ENCODE results near the gene MARCHF4. TPM values are rescaled to one million over a fixed set of nuclear protein-coding genes. Genes with fewer than 3 reads are reported as not detected.

MARCHF4 gene
- total and polyA plus RNA-seq, 9 of the 15 experiments (the other 6 are each of a cell fraction or from before 2014, with no cell fraction given) = 0.05 TPM; not detected in 8

DNA sequence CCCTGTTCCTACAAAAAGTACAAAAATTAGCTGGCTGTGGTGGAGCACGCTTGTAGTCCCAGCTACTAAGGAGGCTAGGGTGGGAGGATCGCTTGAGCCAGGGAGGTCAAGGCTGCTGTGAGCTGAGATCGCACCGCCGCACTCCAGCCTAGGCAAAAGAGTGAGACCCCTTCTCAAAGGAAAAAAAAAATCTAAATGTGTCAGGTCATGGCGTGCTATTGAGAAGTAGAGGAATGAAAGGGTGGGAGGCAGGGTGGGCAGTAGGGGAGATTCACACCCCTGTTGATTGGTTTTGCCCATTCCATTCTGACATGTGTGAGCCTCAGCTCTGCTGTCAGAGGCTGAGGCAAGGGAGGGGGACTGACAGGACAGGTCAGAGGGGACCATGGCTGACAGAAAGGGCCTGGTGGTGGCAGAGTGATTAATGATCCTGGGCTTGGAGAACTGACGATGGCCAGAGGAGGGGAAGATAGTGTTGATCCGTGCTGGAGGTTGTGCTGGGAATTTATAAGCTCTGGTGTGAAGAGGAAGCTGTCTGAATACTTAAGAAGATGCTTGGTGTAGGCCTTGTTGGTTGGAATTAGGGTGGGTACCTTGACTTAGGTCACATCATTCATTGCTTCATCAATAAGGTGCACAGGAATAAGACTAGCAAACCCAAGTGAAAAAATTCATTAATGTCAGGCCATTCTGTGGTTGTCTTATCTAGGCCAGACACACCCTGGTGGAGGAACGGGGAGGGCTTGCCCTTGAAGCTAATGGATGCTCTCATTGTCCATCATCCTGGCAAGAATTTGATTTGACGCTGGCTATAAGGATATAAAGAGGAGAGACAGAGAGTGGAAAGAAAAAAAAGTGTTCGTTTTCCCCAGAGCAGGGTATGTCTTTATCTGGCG, 20.9 kb upstream of the MARCHF4 start:
- no TSS peak for BruUV-seq (replicated peaks)
- peak; percentile 90 for ATAC-seq
- peak; percentile 52 for TF ChIP-seq RBM25 (IDR thresholded peaks at IDR 0.05; ENCODE audit: low read depth, low read length, severe bottlenecking)
- TF ChIP-seq PHF20 (IDR thresholded peaks at IDR 0.05; ENCODE audit: partially characterized antibody) = no peak
- peak; percentile 97 for TF ChIP-seq MEIS2 (IDR thresholded peaks at IDR 0.05; ENCODE audit: partially characterized antibody)
- 0 out of 2 replicates have a peak, but pooled peaks have one; percentile 17 for TF ChIP-seq CBFA2T2 (conservative IDR thresholded peaks at IDR 0.05)
- TF ChIP-seq, protein P1, sequence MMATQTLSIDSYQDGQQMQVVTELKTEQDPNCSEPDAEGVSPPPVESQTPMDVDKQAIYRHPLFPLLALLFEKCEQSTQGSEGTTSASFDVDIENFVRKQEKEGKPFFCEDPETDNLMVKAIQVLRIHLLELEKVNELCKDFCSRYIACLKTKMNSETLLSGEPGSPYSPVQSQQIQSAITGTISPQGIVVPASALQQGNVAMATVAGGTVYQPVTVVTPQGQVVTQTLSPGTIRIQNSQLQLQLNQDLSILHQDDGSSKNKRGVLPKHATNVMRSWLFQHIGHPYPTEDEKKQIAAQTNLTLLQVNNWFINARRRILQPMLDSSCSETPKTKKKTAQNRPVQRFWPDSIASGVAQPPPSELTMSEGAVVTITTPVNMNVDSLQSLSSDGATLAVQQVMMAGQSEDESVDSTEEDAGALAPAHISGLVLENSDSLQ (IDR thresholded peaks at IDR 0.05) = peak; percentile 95
- peak; percentile 80 for TF ChIP-seq ARID1B (IDR thresholded peaks at IDR 0.05)
- TF ChIP-seq TAL1 (IDR thresholded peaks at IDR 0.05) = peak; percentile 57; the same call in 1 of the 2 replicates
- TF ChIP-seq DIDO1 (tag; IDR thresholded peaks at IDR 0.05; ENCODE audit: low read depth) = no peak
- TF ChIP-seq TEAD4 (IDR thresholded peaks at IDR 0.05; ENCODE audit: low read length) = peak; percentile 74; the same call in 1 of the 2 replicates
- TF ChIP-seq TEAD4 (CRISPR knock-in tag; IDR thresholded peaks at IDR 0.05; ENCODE audit: borderline replicate concordance) = no peak
- TF ChIP-seq FOS (IDR thresholded peaks at IDR 0.05; ENCODE audit: extremely low read depth, insufficient read length) = peak; percentile 49
- no peak for TF ChIP-seq HSF4 (CRISPR knock-in tag; IDR thresholded peaks at IDR 0.05; ENCODE audit: borderline replicate concordance)
- TF ChIP-seq RCOR1 (IDR thresholded peaks at IDR 0.05; ENCODE audit: borderline replicate concordance in 1 of 2, low read depth in 2 of 2, low read length in 2 of 2) = peak in 1 of 2 experiments; percentile 55; a peak in 1 of 4 replicates
- TF ChIP-seq PML (IDR thresholded peaks at IDR 0.05; ENCODE audit: low read length) = peak; percentile 46; the same call in 1 of the 2 replicates
- TF ChIP-seq NFYB (IDR thresholded peaks at IDR 0.05; ENCODE audit: extremely low read depth, insufficient read length) = peak; percentile 80
- TF ChIP-seq ESRRA (IDR thresholded peaks at IDR 0.05; ENCODE audit: borderline replicate concordance, low read depth) = peak; percentile 27; the same call in 1 of the 2 replicates
- peak; percentile 22 for TF ChIP-seq SP2 (IDR thresholded peaks at IDR 0.05; ENCODE audit: extremely low read depth, low read depth, low read length, poor library complexity, severe bottlenecking)
- TF ChIP-seq ZNF253 (CRISPR knock-in tag; conservative IDR thresholded peaks at IDR 0.05) = no peak
- no peak for TF ChIP-seq CBX5 (IDR thresholded peaks at IDR 0.05; ENCODE audit: borderline replicate concordance, low read depth)
- TF ChIP-seq, protein P2, sequence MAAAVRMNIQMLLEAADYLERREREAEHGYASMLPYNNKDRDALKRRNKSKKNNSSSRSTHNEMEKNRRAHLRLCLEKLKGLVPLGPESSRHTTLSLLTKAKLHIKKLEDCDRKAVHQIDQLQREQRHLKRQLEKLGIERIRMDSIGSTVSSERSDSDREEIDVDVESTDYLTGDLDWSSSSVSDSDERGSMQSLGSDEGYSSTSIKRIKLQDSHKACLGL (CRISPR knock-in tag; IDR thresholded peaks at IDR 0.05; ENCODE audit: borderline replicate concordance, poor library complexity, severe bottlenecking) = no peak
- TF ChIP-seq SMAD4 (CRISPR knock-in tag; conservative IDR thresholded peaks at IDR 0.05) = 0 out of 2 replicates have a peak, but pooled peaks have one; percentile 20

More for the DNA sequence above, 20.9 kb upstream of the MARCHF4 start:
- no peak overlapping the region for H2AFZ ChIP-seq (ENCODE audit: low read depth, low read length)
- H3K4me2 ChIP-seq (ENCODE audit: insufficient read depth, low read length) = peak overlapping the region; percentile 31
- DNase-seq (ENCODE audit: extremely low read depth in 1 of 4, low spot score in 3 of 4) = peak; percentile 30 to 74 (median 50)
- no peaks in the 10 kb centered on the region for H3K27me3 ChIP-seq (ENCODE audit: control insufficient read depth in 2 of 2, insufficient read depth in 2 of 2, low read length in 2 of 2)
- FAIRE-seq = peak; percentile 67
- WGBS (ENCODE audit: insufficient coverage, low coverage, missing lambda C conversion rate) = 31% methylated on average over 11 of the region's 12 CpGs
- intact Hi-C loops (cut with micrococcal nuclease) (no loop called here), in situ Hi-C loops (cut with MboI) (no loop called here)
- H3K9ac ChIP-seq (ENCODE audit: insufficient read depth in 1 of 2, low read depth in 2 of 2, low read length in 2 of 2) = peak overlapping the region in 1 of 2 experiments; percentile 6; a peak in 1 of 4 replicates
- H3K79me2 ChIP-seq (ENCODE audit: control insufficient read depth, insufficient read depth, low read length) = no peaks in the 10 kb centered on the region
- no peak overlapping the region for H3K4me3 ChIP-seq
- H4K20me1 ChIP-seq (replicated peaks; ENCODE audit: control insufficient read depth, insufficient read depth, low read length) = no peaks in the 10 kb centered on the region
- CTCF ChIA-PET (ENCODE audit: low intra/inter-chr PET ratio) = no interaction called here
- H3K4me1 ChIP-seq (replicated peaks in 1 of 2; ENCODE audit: control insufficient read depth in 2 of 2, insufficient read depth in 2 of 2, low read length in 2 of 2) = peaks cover 9 to 13% of the 10 kb centered on the region in 2 experiments; a peak in 3 of 5 replicates
- POLR2A ChIA-PET = no interaction called here
- H3K9me3 ChIP-seq (replicated peaks; ENCODE audit: control insufficient read depth, insufficient read depth, low read depth, low read length) = no peaks in the 10 kb centered on the region
- H3K27ac ChIP-seq (ENCODE audit: extremely low read depth, low read depth, low read length) = no peak overlapping the region
- no peaks in the 10 kb centered on the region for H3K36me3 ChIP-seq (ENCODE audit: control insufficient read depth, insufficient read depth, low read length)
- H3K9me1 ChIP-seq (ENCODE audit: control insufficient read depth, insufficient read depth, low read length) = no peaks in the 10 kb centered on the region

Measured in K562 (cell line).